Immature natural killer cell (primary cell): ENCODE measurements around the gene TNIP3. TPM values are rescaled to one million over a fixed set of nuclear protein-coding genes. Genes with fewer than 3 reads are reported as not detected.
"Not testable (repeated sequence)": the region's sequence is repeated elsewhere in the genome, so short reads cannot be mapped to it uniquely, and the experiment has no call there.

Experiments used
- DNase-seq, 3 donors: peaks; one replicate each; pipeline ENCODE4 v3.0.0; 2022; ENCODE audit warnings: mixed read lengths in 1 of 3
- H3K27ac Mint-ChIP-seq, 6 donors: one replicate each; pipeline ENCODE4 v1.8.0; 2020; ENCODE audit warnings: mixed read lengths in 6 of 6, mild to moderate bottlenecking in 5 of 6, inconsistent platforms in 4 of 6, moderate library complexity in 3 of 6
- H3K27me3 Mint-ChIP-seq, 3 donors: one replicate each; pipeline ENCODE4 v1.8.0; 2020 to 2021; ENCODE audit warnings: low read depth in 3 of 3, mild to moderate bottlenecking in 3 of 3, mixed read lengths in 3 of 3, moderate library complexity in 3 of 3, inconsistent platforms in 1 of 3
- H3K36me3 Mint-ChIP-seq, 3 donors: one replicate each; pipeline ENCODE4 v1.8.0; 2020; ENCODE audit warnings: mixed read lengths in 3 of 3, inconsistent platforms in 2 of 3, mild to moderate bottlenecking in 2 of 3
- H3K4me1 Mint-ChIP-seq, 2 donors: one replicate each; pipeline ENCODE4 v1.8.0; 2020; ENCODE audit warnings: inconsistent platforms in 2 of 2, mild to moderate bottlenecking in 2 of 2, mixed read lengths in 2 of 2, moderate library complexity in 1 of 2
- H3K4me3 Mint-ChIP-seq, 5 donors: one replicate each; pipeline ENCODE4 v1.8.0; 2020; ENCODE audit warnings: mild to moderate bottlenecking in 5 of 5, mixed read lengths in 5 of 5, inconsistent platforms in 3 of 5, moderate library complexity in 3 of 5
- H3K9me3 Mint-ChIP-seq, 6 donors: one replicate each; pipeline ENCODE4 v1.8.0; 2020; ENCODE audit warnings: mild to moderate bottlenecking in 6 of 6, mixed read lengths in 6 of 6, inconsistent platforms in 4 of 6, moderate library complexity in 3 of 6
- polyA plus RNA-seq, 3 donors: library from polyadenylated mRNA; unstranded; fragments of 300-500 nt; fragmentation: Illumina TruSeq; gene quantifications; one replicate each; pipeline ENCODE4 v1.2.3, GENCODE V29; 2021

TNIP3 gene
- polyA plus RNA-seq, 3 donors from 2014 or later = 1.00 to 1.3 TPM; not detected in 1

- DNase-seq = peak; percentile 34 to 55 (median 48)
- Mint-ChIP-seq H3K9me3 (no peaks in the 10 kb centered on the region), H3K27ac (peak overlapping the region; percentile 52 to 92 (median 85)), H3K4me3 (peak overlapping the region; percentile 66 to 84 (median 77)), H3K27me3 (peaks cover 0 to 2% (median 0%) of the 10 kb centered on the region in 3 donors), H3K4me1 (peaks cover 65 to 73% of the 10 kb centered on the region in 2 donors), H3K36me3 (no peaks in the 10 kb centered on the region)
Measured at GRCh38 chr4:121189326-121190215, 25.4 kb upstream of the TNIP3 start.

- no peaks in the 10 kb centered on the region for H3K9me3 Mint-ChIP-seq
- DNase-seq = no peak
- H3K36me3 Mint-ChIP-seq = no peaks in the 10 kb centered on the region
- H3K4me1 Mint-ChIP-seq = peaks cover 81 to 86% of the 10 kb centered on the region in 2 donors
- H3K4me3 Mint-ChIP-seq = no peak overlapping the region
- H3K27me3 Mint-ChIP-seq = peaks cover 0 to 2% (median 0%) of the 10 kb centered on the region in 3 donors
- no peak overlapping the region for H3K27ac Mint-ChIP-seq
Measured at GRCh38 chr4:121187206-121187605, 23.1 kb upstream of the TNIP3 start.

GRCh38 chr4:121185960-121186359, 21.8 kb upstream of the TNIP3 start:
- no peak for DNase-seq
- Mint-ChIP-seq H3K4me1 (peaks cover 82 to 86% of the 10 kb centered on the region in 2 donors), H3K9me3 (no peaks in the 10 kb centered on the region), H3K4me3 (peak overlapping the region in 2 of 5 donors; percentile 20 to 31), H3K36me3 (peaks cover 0 to under 1% (median 0%) of the 10 kb centered on the region in 3 donors), H3K27me3 (peaks cover 0 to 2% (median 0%) of the 10 kb centered on the region in 3 donors), H3K27ac (peak overlapping the region in 5 of 6 donors; percentile 37 to 69 (median 43))

- H3K36me3 Mint-ChIP-seq = peaks cover 0 to 11% (median 0%) of the 10 kb centered on the region in 3 donors
- H3K4me1 Mint-ChIP-seq = peaks cover 78 to 80% of the 10 kb centered on the region in 2 donors
- H3K27ac Mint-ChIP-seq = peak overlapping the region in 2 of 6 donors; percentile 7 to 20
- peaks cover 0 to 3% (median 0%) of the 10 kb centered on the region in 3 donors for H3K27me3 Mint-ChIP-seq
- DNase-seq = no peak
- peak overlapping the region in 3 of 5 donors; percentile 13 to 53 (median 39) for H3K4me3 Mint-ChIP-seq
- H3K9me3 Mint-ChIP-seq = no peaks in the 10 kb centered on the region
Measured at GRCh38 chr4:121183989-121184388, 19.9 kb upstream of the TNIP3 start.

- Mint-ChIP-seq H3K4me1 (peaks cover 78 to 80% of the 10 kb centered on the region in 2 donors), H3K9me3 (no peaks in the 10 kb centered on the region), H3K27ac (peak overlapping the region; percentile 75 to 97 (median 92)), H3K36me3 (peaks cover 0 to 12% (median 0%) of the 10 kb centered on the region in 3 donors), H3K27me3 (peaks cover 2 to 6% (median 2%) of the 10 kb centered on the region in 3 donors), H3K4me3 (peak overlapping the region; percentile 78 to 88 (median 83))
- DNase-seq = peak in 2 of 3 donors; percentile 15 to 31
Measured at GRCh38 chr4:121183361-121183760, 19.2 kb upstream of the TNIP3 start.

- H3K27ac Mint-ChIP-seq = peak overlapping the region; percentile 75 to 97 (median 92)
- H3K4me3 Mint-ChIP-seq = peak overlapping the region; percentile 78 to 88 (median 83)
- H3K27me3 Mint-ChIP-seq = peaks cover 2 to 6% (median 2%) of the 10 kb centered on the region in 3 donors
- DNase-seq = peak; percentile 33 to 56 (median 43)
- H3K36me3 Mint-ChIP-seq = peaks cover 0 to 20% (median 0%) of the 10 kb centered on the region in 3 donors
- H3K9me3 Mint-ChIP-seq = no peaks in the 10 kb centered on the region
- peaks cover 73 to 80% of the 10 kb centered on the region in 2 donors for H3K4me1 Mint-ChIP-seq
Measured at GRCh38 chr4:121182296-121182695, 18.2 kb upstream of the TNIP3 start.

- Mint-ChIP-seq H3K27me3 (peaks cover 2 to 6% (median 2%) of the 10 kb centered on the region in 3 donors), H3K9me3 (no peaks in the 10 kb centered on the region), H3K36me3 (peaks cover 0 to 20% (median 0%) of the 10 kb centered on the region in 3 donors), H3K4me3 (peak overlapping the region; percentile 27 to 88 (median 82)), H3K4me1 (peaks cover 78% of the 10 kb centered on the region in 2 donors), H3K27ac (peak overlapping the region; percentile 75 to 97 (median 91))
- no peak for DNase-seq
Measured at GRCh38 chr4:121181493-121181892, 17.4 kb upstream of the TNIP3 start.

- Mint-ChIP-seq H3K27ac (peak overlapping the region; percentile 75 to 97 (median 91)), H3K9me3 (no peaks in the 10 kb centered on the region), H3K4me1 (peaks cover 69 to 70% of the 10 kb centered on the region in 2 donors), H3K36me3 (peaks cover 0 to 21% (median 0%) of the 10 kb centered on the region in 3 donors), H3K27me3 (peaks cover 2 to 6% (median 2%) of the 10 kb centered on the region in 3 donors), H3K4me3 (peak overlapping the region in 4 of 5 donors; percentile 31 to 84 (median 68))
- DNase-seq = no peak
Measured at GRCh38 chr4:121180558-121180957, 16.4 kb upstream of the TNIP3 start.

- Mint-ChIP-seq H3K9me3 (no peaks in the 10 kb centered on the region), H3K4me3 (no peak overlapping the region), H3K27me3 (peaks cover 2 to 4% (median 2%) of the 10 kb centered on the region in 3 donors), H3K27ac (no peak overlapping the region), H3K36me3 (peaks cover 4 to 28% (median 5%) of the 10 kb centered on the region in 3 donors), H3K4me1 (peaks cover 42 to 46% of the 10 kb centered on the region in 2 donors)
- no peak for DNase-seq
Measured at GRCh38 chr4:121177246-121178137, 13.4 kb upstream of the TNIP3 start.

GRCh38 chr4:121176082-121176934, 12.2 kb upstream of the TNIP3 start:
- H3K4me1 Mint-ChIP-seq = peaks cover 30 to 37% of the 10 kb centered on the region in 2 donors
- peaks cover 2 to 4% (median 2%) of the 10 kb centered on the region in 3 donors for H3K27me3 Mint-ChIP-seq
- DNase-seq = no peak
- H3K27ac Mint-ChIP-seq = no peak overlapping the region
- no peaks in the 10 kb centered on the region for H3K9me3 Mint-ChIP-seq
- peaks cover 4 to 28% (median 9%) of the 10 kb centered on the region in 3 donors for H3K36me3 Mint-ChIP-seq
- no peak overlapping the region for H3K4me3 Mint-ChIP-seq

GRCh38 chr4:121171477-121171876, 7.4 kb upstream of the TNIP3 start:
- peaks cover 4 to 11% (median 9%) of the 10 kb centered on the region in 3 donors for H3K36me3 Mint-ChIP-seq
- DNase-seq, H3K4me3 Mint-ChIP-seq, H3K27ac Mint-ChIP-seq, H3K9me3 Mint-ChIP-seq, H3K27me3 Mint-ChIP-seq, H3K4me1 Mint-ChIP-seq: not testable (repeated sequence)

GRCh38 chr4:121168446-121169281, 4.5 kb upstream of the TNIP3 start:
- peaks cover 0 to 2% (median 0%) of the 10 kb centered on the region in 6 donors for H3K9me3 Mint-ChIP-seq
- peaks cover 4 to 9% (median 8%) of the 10 kb centered on the region in 3 donors for H3K36me3 Mint-ChIP-seq
- peaks cover 18 to 22% of the 10 kb centered on the region in 2 donors for H3K4me1 Mint-ChIP-seq
- peaks cover 0 to 3% (median 2%) of the 10 kb centered on the region in 3 donors for H3K27me3 Mint-ChIP-seq
- H3K27ac Mint-ChIP-seq = peak overlapping the region in 2 of 6 donors; percentile 1 to 19
- no peak overlapping the region for H3K4me3 Mint-ChIP-seq
- no peak for DNase-seq
